Body of pancreas (tissue), 4 donors: ENCODE results near the gene LUC7L.

ENCODE experiments used
- CTCF ChIP-seq, 7 experiments: fragments of 450-650 bp in 4 of 7; fragments of 200-600 bp in 3 of 7; sonication (generic) in 3 of 7; IDR thresholded peaks; one replicate each; pipeline ENCODE4 v1.5.1; 2016 to 2019; ENCODE audit warnings: antibody characterized with exemption in 7 of 7
- POLR2A ChIP-seq, 3 donors: fragments of 450-650 bp; IDR thresholded peaks; one replicate each; pipeline ENCODE4 v1.6.1; 2016; ENCODE audit warnings: antibody characterized with exemption in 3 of 3, mild to moderate bottlenecking in 2 of 3

GRCh38 chr16:243348-243747, 14.1 kb upstream of the LUC7L start:
- TF ChIP-seq CTCF (IDR thresholded peaks at IDR 0.05) (no peak), POLR2A (IDR thresholded peaks at IDR 0.05) (no peak)
